Cerebellar cortex (tissue), 1 donor: ENCODE data around the gene CLIP3.
"Not testable (repeated sequence)": the region's sequence is repeated elsewhere in the genome, so short reads cannot be mapped to it uniquely, and the experiment has no call there.

Experiments used
- DNase-seq: peaks from one replicate; pipeline ENCODE4 v3.0.0-alpha.2; 2015; ENCODE audit warnings: low spot score

CLIP3 gene

DNA sequence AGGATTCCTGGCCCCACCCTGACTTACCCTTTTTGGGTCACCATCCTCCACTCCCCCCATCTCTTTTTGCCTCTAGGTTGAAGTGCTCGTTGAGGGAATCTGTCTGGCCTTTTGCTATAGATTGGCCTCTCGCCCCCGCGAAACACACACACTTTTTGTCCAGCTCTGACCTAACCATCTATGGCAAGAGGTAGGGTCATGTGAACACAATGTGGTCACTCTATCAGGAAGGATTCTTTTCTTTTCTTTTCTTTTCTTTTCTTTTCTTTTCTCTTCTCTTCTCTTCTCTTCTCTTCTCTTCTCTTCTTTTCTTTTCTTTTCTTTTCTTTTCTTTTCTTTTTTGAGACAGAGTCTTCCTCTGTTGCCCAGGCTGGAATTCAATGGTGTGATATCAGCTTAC, 51.7 kb downstream of the CLIP3 start:
- DNase-seq: not testable (repeated sequence)

- peak; percentile 38 for DNase-seq
Measured at GRCh38 chr19:35978832-35979365, 53.8 kb downstream of the CLIP3 start.

- peak; percentile 59 for DNase-seq
Measured at GRCh38 chr19:35978271-35978670, 54.4 kb downstream of the CLIP3 start.

DNA sequence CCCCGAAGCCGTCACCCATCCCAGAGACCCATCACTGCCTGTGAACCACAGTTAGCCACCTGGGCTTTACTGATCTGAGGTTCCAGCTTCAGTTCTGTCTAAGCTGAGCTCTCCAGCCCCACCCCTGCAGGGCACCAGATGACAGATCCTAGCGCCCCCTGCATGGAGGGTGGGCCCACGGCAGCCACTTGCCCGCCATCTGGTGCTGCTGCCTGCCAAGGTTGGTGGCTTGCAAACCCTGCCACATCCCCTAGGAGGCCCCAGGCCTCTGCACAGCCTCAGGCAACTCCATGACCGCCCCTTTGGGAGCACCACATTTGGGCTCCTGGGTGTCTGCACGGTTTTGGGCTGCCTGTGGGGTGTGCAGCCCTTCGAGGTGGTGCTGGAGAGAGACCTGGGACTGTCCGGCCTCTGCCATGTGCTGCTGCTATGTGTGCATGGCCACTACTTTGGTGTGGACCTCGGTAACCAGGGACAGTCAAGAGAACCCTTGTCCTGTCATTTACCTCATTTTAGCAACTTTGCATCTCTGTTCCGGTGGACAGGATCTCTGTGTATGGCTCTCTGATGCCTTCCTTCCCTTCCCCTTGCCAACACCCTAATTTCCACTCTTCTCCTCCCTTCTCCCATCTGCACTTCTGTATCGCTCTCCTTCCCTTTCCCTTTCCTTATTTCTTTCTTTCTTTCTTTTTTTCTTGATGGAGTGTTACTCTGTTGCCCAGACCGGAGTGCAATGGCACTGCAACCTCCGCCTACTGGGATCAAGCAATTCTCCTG, 55.0 kb downstream of the CLIP3 start:
- DNase-seq: peak; percentile 63

DNA sequence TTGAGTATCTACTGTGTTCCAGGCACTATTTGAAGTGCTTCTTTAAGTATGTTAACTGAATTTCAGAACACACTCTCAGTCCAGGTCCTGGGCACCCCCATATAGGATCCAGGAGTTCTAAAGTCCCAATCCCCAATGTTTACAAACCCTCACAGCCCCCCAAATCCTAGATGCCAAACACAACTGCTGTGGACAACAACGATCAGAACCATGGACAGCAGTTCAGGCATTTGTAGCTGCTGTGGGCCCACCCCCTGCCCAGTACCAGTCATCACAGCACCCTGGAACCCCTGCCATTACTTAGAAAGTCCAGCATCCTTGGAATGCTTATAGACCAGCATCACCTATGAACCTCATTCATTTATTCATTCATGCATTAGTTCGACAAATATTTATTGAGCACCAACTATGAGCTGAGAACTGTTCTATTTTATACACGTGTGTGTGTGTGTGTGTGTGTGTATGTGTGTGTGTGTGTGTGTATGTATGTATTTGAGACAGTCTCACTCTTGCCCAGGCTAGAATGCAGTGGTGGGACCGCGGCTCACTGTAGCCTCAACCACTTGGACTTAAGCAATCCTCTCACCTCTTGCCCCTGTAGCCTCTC, 57.0 kb downstream of the CLIP3 start:
- no peak for DNase-seq

- no peak for DNase-seq
Measured at GRCh38 chr19:35973487-35973886, 59.2 kb downstream of the CLIP3 start.

GRCh38 chr19:35966771-35967170, 65.9 kb downstream of the CLIP3 start:
- no peak for DNase-seq
